Measurements from ENCODE around the gene SPDEF. TPM values are rescaled to one million over a fixed set of nuclear protein-coding genes. Genes with fewer than 3 reads are reported as not detected.

SPDEF gene
- total RNA-seq, 1 donor from 2014 or later = 0.12 TPM

GRCh38 chr6:34562350-34562749 lies 6.2 kb upstream of the SPDEF start:
- Mint-ChIP-seq H3K27ac (ENCODE audit: unreplicated experiment) (no peak overlapping the region), H3K4me3 (no peak overlapping the region), H3K4me1 (peaks cover 19% of the 10 kb centered on the region), H3K27me3 (ENCODE audit: low read depth) (no peaks in the 10 kb centered on the region), H3K36me3 (ENCODE audit: low read depth) (no peaks in the 10 kb centered on the region), H3K9me3 (peaks cover 2% of the 10 kb centered on the region)
- TF ChIP-seq CTCF (conservative IDR thresholded peaks at IDR 0.05) = no peak
- no peak for DNase-seq (ENCODE audit: low read depth, low spot score)

- Mint-ChIP-seq H3K27me3 (ENCODE audit: low read depth) (no peaks in the 10 kb centered on the region), H3K36me3 (ENCODE audit: low read depth) (no peaks in the 10 kb centered on the region), H3K27ac (ENCODE audit: unreplicated experiment) (no peak overlapping the region), H3K4me1 (peaks cover 19% of the 10 kb centered on the region), H3K9me3 (peaks cover 2% of the 10 kb centered on the region), H3K4me3 (no peak overlapping the region)
- TF ChIP-seq CTCF (conservative IDR thresholded peaks at IDR 0.05) = no peak
- no peak for DNase-seq (ENCODE audit: low read depth, low spot score)
Measured at GRCh38 chr6:34561227-34561530, 5.0 kb upstream of the SPDEF start.

GRCh38 chr6:34560366-34561226 lies 4.5 kb upstream of the SPDEF start:
- Mint-ChIP-seq H3K27me3 (ENCODE audit: low read depth) (no peaks in the 10 kb centered on the region), H3K27ac (ENCODE audit: unreplicated experiment) (peak overlapping the region; percentile 88), H3K36me3 (ENCODE audit: low read depth) (no peaks in the 10 kb centered on the region), H3K4me1 (peaks cover 13% of the 10 kb centered on the region), H3K4me3 (no peak overlapping the region), H3K9me3 (peaks cover 2% of the 10 kb centered on the region)
- TF ChIP-seq CTCF (conservative IDR thresholded peaks at IDR 0.05) = no peak
- peak; percentile 22 for DNase-seq (ENCODE audit: low read depth, low spot score)

GRCh38 chr6:34559651-34560365 lies 3.7 kb upstream of the SPDEF start:
- TF ChIP-seq CTCF (conservative IDR thresholded peaks at IDR 0.05) = no peak
- H3K36me3 Mint-ChIP-seq (ENCODE audit: low read depth) = no peaks in the 10 kb centered on the region
- H3K27ac Mint-ChIP-seq (ENCODE audit: unreplicated experiment) = peak overlapping the region; percentile 88
- no peaks in the 10 kb centered on the region for H3K27me3 Mint-ChIP-seq (ENCODE audit: low read depth)
- H3K4me3 Mint-ChIP-seq = no peak overlapping the region
- peaks cover 2% of the 10 kb centered on the region for H3K9me3 Mint-ChIP-seq
- peaks cover 13% of the 10 kb centered on the region for H3K4me1 Mint-ChIP-seq
- DNase-seq (ENCODE audit: low read depth, low spot score) = no peak

- Mint-ChIP-seq H3K4me3 (no peak overlapping the region), H3K36me3 (ENCODE audit: low read depth) (no peaks in the 10 kb centered on the region), H3K4me1 (peaks cover 13% of the 10 kb centered on the region), H3K9me3 (peaks cover 2% of the 10 kb centered on the region), H3K27me3 (ENCODE audit: low read depth) (no peaks in the 10 kb centered on the region), H3K27ac (ENCODE audit: unreplicated experiment) (no peak overlapping the region)
- no peak for TF ChIP-seq CTCF (conservative IDR thresholded peaks at IDR 0.05)
- no peak for DNase-seq (ENCODE audit: low read depth, low spot score)
Measured at GRCh38 chr6:34558172-34558714, 2.1 kb upstream of the SPDEF start.
